Measurements from ENCODE around the gene PDXP.

Gene PDXP

GRCh38 chr22:37703906-37704305 lies 45.4 kb downstream of the PDXP start:
- no peak overlapping the region for H3K4me3 ChIP-seq (ENCODE audit: low read depth, low read length)
- no peak for DNase-seq (ENCODE audit: low read depth)
- TF ChIP-seq CTCF (IDR thresholded peaks at IDR 0.05; ENCODE audit: control insufficient read depth, extremely low read depth, insufficient read depth), result no peak

GRCh38 chr22:37704645-37705044 lies 46.1 kb downstream of the PDXP start:
- no peak overlapping the region for H3K4me3 ChIP-seq (ENCODE audit: low read depth, low read length)
- DNase-seq (ENCODE audit: low read depth), result no peak
- TF ChIP-seq CTCF (IDR thresholded peaks at IDR 0.05; ENCODE audit: control insufficient read depth, extremely low read depth, insufficient read depth), result no peak

- DNase-seq (ENCODE audit: low read depth), result no peak
- no peak overlapping the region for H3K4me3 ChIP-seq (ENCODE audit: low read depth, low read length)
- TF ChIP-seq CTCF (IDR thresholded peaks at IDR 0.05; ENCODE audit: control insufficient read depth, extremely low read depth, insufficient read depth), result no peak
Measured at GRCh38 chr22:37705205-37705604, 46.7 kb downstream of the PDXP start.

GRCh38 chr22:37708580-37709444 lies 50.3 kb downstream of the PDXP start:
- TF ChIP-seq CTCF (IDR thresholded peaks at IDR 0.05; ENCODE audit: control insufficient read depth, extremely low read depth, insufficient read depth), result no peak
- no peak for DNase-seq (ENCODE audit: low read depth)
- no peak overlapping the region for H3K4me3 ChIP-seq (ENCODE audit: low read depth, low read length)

GRCh38 chr22:37709445-37709765 lies 50.9 kb downstream of the PDXP start:
- TF ChIP-seq CTCF (IDR thresholded peaks at IDR 0.05; ENCODE audit: control insufficient read depth, extremely low read depth, insufficient read depth), result no peak
- H3K4me3 ChIP-seq (ENCODE audit: low read depth, low read length), result no peak overlapping the region
- DNase-seq (ENCODE audit: low read depth), result no peak

GRCh38 chr22:37710675-37711074 lies 52.2 kb downstream of the PDXP start:
- no peak for TF ChIP-seq CTCF (IDR thresholded peaks at IDR 0.05; ENCODE audit: control insufficient read depth, extremely low read depth, insufficient read depth)
- no peak for DNase-seq (ENCODE audit: low read depth)
- H3K4me3 ChIP-seq (ENCODE audit: low read depth, low read length), result no peak overlapping the region

- no peak for TF ChIP-seq CTCF (IDR thresholded peaks at IDR 0.05; ENCODE audit: control insufficient read depth, extremely low read depth, insufficient read depth)
- no peak for DNase-seq (ENCODE audit: low read depth)
- no peak overlapping the region for H3K4me3 ChIP-seq (ENCODE audit: low read depth, low read length)
Measured at GRCh38 chr22:37711490-37711889, 53.0 kb downstream of the PDXP start.

All from LNCaP clone FGC (cell line).